ENCODE measurements around the gene CTRL. TPM values are rescaled to one million over a fixed set of nuclear protein-coding genes. Genes with fewer than 3 reads are reported as not detected.

Gene CTRL
- polyA plus RNA-seq, 1 donor (not counting 4 experiments of a cell fraction or from before 2014, with no cell fraction given) = 0.10 TPM

- H4K20me1 ChIP-seq (ENCODE audit: control insufficient read depth, extremely low read depth, insufficient read depth, low read length) = peaks cover 9% of the 10 kb centered on the region
- FAIRE-seq = no peak
Observed at GRCh38 chr16:67923414-67924116, 8.1 kb downstream of the CTRL start.

DNA sequence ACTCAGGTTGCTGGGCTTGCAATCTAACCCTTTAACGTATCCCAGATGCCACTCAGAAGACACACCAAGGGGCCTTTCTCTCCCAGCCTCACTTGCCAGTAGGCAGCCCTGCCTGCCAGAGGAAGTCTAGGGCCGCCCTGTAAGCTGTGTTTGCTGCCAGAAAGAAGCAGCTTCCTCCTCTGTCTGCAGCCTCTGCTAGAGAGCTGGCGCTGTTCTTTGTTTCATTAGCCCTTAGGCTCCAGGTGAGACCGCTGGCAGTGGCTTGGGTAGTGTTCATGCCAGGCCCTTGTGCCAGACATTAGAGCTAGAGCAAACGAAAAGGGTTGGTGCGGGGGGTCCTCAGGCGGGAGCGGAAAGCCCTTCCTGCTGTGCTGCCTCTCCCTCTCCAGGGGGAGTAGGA is 8.9 kb downstream of the CTRL start:
- TF ChIP-seq, protein P1, sequence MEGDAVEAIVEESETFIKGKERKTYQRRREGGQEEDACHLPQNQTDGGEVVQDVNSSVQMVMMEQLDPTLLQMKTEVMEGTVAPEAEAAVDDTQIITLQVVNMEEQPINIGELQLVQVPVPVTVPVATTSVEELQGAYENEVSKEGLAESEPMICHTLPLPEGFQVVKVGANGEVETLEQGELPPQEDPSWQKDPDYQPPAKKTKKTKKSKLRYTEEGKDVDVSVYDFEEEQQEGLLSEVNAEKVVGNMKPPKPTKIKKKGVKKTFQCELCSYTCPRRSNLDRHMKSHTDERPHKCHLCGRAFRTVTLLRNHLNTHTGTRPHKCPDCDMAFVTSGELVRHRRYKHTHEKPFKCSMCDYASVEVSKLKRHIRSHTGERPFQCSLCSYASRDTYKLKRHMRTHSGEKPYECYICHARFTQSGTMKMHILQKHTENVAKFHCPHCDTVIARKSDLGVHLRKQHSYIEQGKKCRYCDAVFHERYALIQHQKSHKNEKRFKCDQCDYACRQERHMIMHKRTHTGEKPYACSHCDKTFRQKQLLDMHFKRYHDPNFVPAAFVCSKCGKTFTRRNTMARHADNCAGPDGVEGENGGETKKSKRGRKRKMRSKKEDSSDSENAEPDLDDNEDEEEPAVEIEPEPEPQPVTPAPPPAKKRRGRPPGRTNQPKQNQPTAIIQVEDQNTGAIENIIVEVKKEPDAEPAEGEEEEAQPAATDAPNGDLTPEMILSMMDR (optimal IDR thresholded peaks at IDR 0.05 in 1 of 3, IDR thresholded peaks at IDR 0.05 in 1 of 3, conservative IDR thresholded peaks at IDR 0.05 in 1 of 3; ENCODE audit: extremely low read depth in 1 of 3, insufficient read depth in 2 of 3, low read length in 3 of 3) = peak in 2 of 3 experiments; percentile 21 to 23
- no peak for TF ChIP-seq EZH2 (IDR thresholded peaks at IDR 0.05; ENCODE audit: low read length)
- Histone ChIP-seq H3K27ac (ENCODE audit: control insufficient read depth, insufficient read depth, low read length) (no peak overlapping the region), H3K9ac (ENCODE audit: control insufficient read depth, extremely low read depth, insufficient read depth, low read length) (no peak overlapping the region), H2AFZ (ENCODE audit: control insufficient read depth, low read length) (no peak overlapping the region), H3K4me1 (ENCODE audit: control insufficient read depth, extremely low read depth, insufficient read depth, low read length) (peaks cover 28% of the 10 kb centered on the region), H4K20me1 (ENCODE audit: control insufficient read depth, extremely low read depth, insufficient read depth, low read length) (peaks cover 13% of the 10 kb centered on the region), H3K79me2 (ENCODE audit: control insufficient read depth, insufficient read depth, low read length) (peaks cover 4% of the 10 kb centered on the region), H3K36me3 (ENCODE audit: control insufficient read depth in 2 of 2, extremely low read depth in 1 of 2, insufficient read depth in 2 of 2, low read length in 2 of 2) (peaks cover 5 to 14% of the 10 kb centered on the region in 2 experiments), H3K27me3 (ENCODE audit: control insufficient read depth, extremely low read depth, insufficient read depth, low read length) (no peaks in the 10 kb centered on the region), H3K9me1 (ENCODE audit: control insufficient read depth, extremely low read depth, insufficient read depth, low read length) (peaks cover 6% of the 10 kb centered on the region), H3K4me3 (ENCODE audit: control insufficient read depth in 2 of 3, extremely low read depth in 1 of 3, insufficient read depth in 2 of 3, low read depth in 1 of 3, low read length in 3 of 3) (no peak overlapping the region), H3K4me2 (ENCODE audit: control insufficient read depth, extremely low read depth, insufficient read depth, low read depth, low read length) (no peak overlapping the region), H3K9me3 (ENCODE audit: control insufficient read depth, low read depth, low read length) (no peaks in the 10 kb centered on the region)
- dilution Hi-C loops (cut with MboI; ENCODE audit: extremely low pct_ligation_motif_present, low sequenced_read_pairs) = no loop called here
- FAIRE-seq (peak; percentile 17), DNase-seq (ENCODE audit: low read depth, low spot score) (no peak)

More at GRCh38 chr16:67923414-67924116, 8.1 kb downstream of the CTRL start:
- H3K4me1 ChIP-seq (ENCODE audit: control insufficient read depth, extremely low read depth, insufficient read depth, low read length) = peaks cover 22% of the 10 kb centered on the region
- H3K27ac ChIP-seq (ENCODE audit: control insufficient read depth, insufficient read depth, low read length) = no peak overlapping the region
- peaks cover 13 to 18% of the 10 kb centered on the region in 2 experiments for H3K36me3 ChIP-seq (ENCODE audit: control insufficient read depth in 2 of 2, extremely low read depth in 1 of 2, insufficient read depth in 2 of 2, low read length in 2 of 2)
- dilution Hi-C loops (cut with MboI; ENCODE audit: extremely low pct_ligation_motif_present, low sequenced_read_pairs) = no loop called here
- H3K4me3 ChIP-seq (ENCODE audit: control insufficient read depth in 2 of 3, extremely low read depth in 1 of 3, insufficient read depth in 2 of 3, low read depth in 1 of 3, low read length in 3 of 3) = no peak overlapping the region
- TF ChIP-seq EZH2 (IDR thresholded peaks at IDR 0.05; ENCODE audit: low read length) = no peak
- TF ChIP-seq, protein P1 (optimal IDR thresholded peaks at IDR 0.05 in 1 of 3, IDR thresholded peaks at IDR 0.05 in 1 of 3, conservative IDR thresholded peaks at IDR 0.05 in 1 of 3; ENCODE audit: extremely low read depth in 1 of 3, insufficient read depth in 2 of 3, low read length in 3 of 3) = no peak
- no peak overlapping the region for H2AFZ ChIP-seq (ENCODE audit: control insufficient read depth, low read length)
- no peaks in the 10 kb centered on the region for H3K9me1 ChIP-seq (ENCODE audit: control insufficient read depth, extremely low read depth, insufficient read depth, low read length)
- no peak overlapping the region for H3K9ac ChIP-seq (ENCODE audit: control insufficient read depth, extremely low read depth, insufficient read depth, low read length)
- H3K4me2 ChIP-seq (ENCODE audit: control insufficient read depth, extremely low read depth, insufficient read depth, low read depth, low read length) = no peak overlapping the region
- no peak for DNase-seq (ENCODE audit: low read depth, low spot score)
- no peaks in the 10 kb centered on the region for H3K27me3 ChIP-seq (ENCODE audit: control insufficient read depth, extremely low read depth, insufficient read depth, low read length)
- H3K9me3 ChIP-seq (ENCODE audit: control insufficient read depth, low read depth, low read length) = no peaks in the 10 kb centered on the region
- peaks cover 2% of the 10 kb centered on the region for H3K79me2 ChIP-seq (ENCODE audit: control insufficient read depth, insufficient read depth, low read length)
